Hepatocyte (in vitro differentiated cells): Measurements from ENCODE around the gene DVL1. TPM values are rescaled to one million over a fixed set of nuclear protein-coding genes. Genes with fewer than 3 reads are reported as not detected.

Source experiments
- DNase-seq: peaks from one replicate; pipeline ENCODE4 v3.0.0-alpha.2; 2016; ENCODE audit warnings: low spot score
- H2AFZ ChIP-seq: fragments of 200-600 bp; sonication (generic); 2 replicates; pipeline ENCODE4 v1.6.0; 2016; ENCODE audit warnings: antibody characterized with exemption, mild to moderate bottlenecking
- H3K27ac ChIP-seq: fragments of 200-600 bp; sonication (generic); 2 replicates; pipeline ENCODE4 v1.5.1; 2016; ENCODE audit warnings: mild to moderate bottlenecking
- H3K27me3 ChIP-seq: fragments of 200-600 bp; sonication (generic); 2 replicates; pipeline ENCODE4 v1.6.1; 2016
- H3K36me3 ChIP-seq: fragments of 200-600 bp; sonication (generic); replicated peaks from 2 replicates; pipeline ENCODE4 v1.5.1; 2016; ENCODE audit warnings: low read depth; ENCODE audit not compliant: insufficient read depth
- H3K4me1 ChIP-seq: fragments of 200-600 bp; sonication (generic); 2 replicates; pipeline ENCODE4 v1.5.1; 2016; ENCODE audit warnings: mild to moderate bottlenecking, moderate library complexity; ENCODE audit not compliant: insufficient read depth
- H3K4me2 ChIP-seq: fragments of 200-600 bp; sonication (generic); 2 replicates; pipeline ENCODE4 v1.6.0; 2016
- H3K4me3 ChIP-seq: fragments of 200-600 bp; sonication (generic); 2 replicates; pipeline ENCODE4 v1.5.1; 2016; ENCODE audit warnings: mild to moderate bottlenecking
- H3K79me2 ChIP-seq: fragments of 200-600 bp; sonication (generic); 2 replicates; pipeline ENCODE4 v1.6.0; 2017; ENCODE audit warnings: mild to moderate bottlenecking
- H3K9me2 ChIP-seq: fragments of 200-600 bp; sonication (generic); replicated peaks from 2 replicates; pipeline ENCODE4 v1.6.0; 2017; ENCODE audit warnings: mild to moderate bottlenecking; ENCODE audit not compliant: insufficient read depth
- H3K9me3 ChIP-seq: fragments of 200-600 bp; sonication (generic); 2 replicates; pipeline ENCODE4 v1.5.1; 2016; ENCODE audit warnings: low read depth, mild to moderate bottlenecking
- H4K20me1 ChIP-seq: fragments of 200-600 bp; sonication (generic); 2 replicates; pipeline ENCODE4 v1.6.0; 2016; ENCODE audit warnings: mild to moderate bottlenecking; ENCODE audit not compliant: insufficient read depth, poor library complexity, severe bottlenecking
- EZH2 ChIP-seq: fragments of 200-600 bp; sonication (generic); IDR thresholded peaks from 2 replicates; pipeline ENCODE4 v1.6.1; 2016; ENCODE audit warnings: antibody characterized with exemption, mild to moderate bottlenecking, borderline replicate concordance
- EZH2phosphoT487 ChIP-seq: fragments of 200-600 bp; sonication (generic); IDR thresholded peaks from one replicate; pipeline ENCODE4 v1.6.1; 2018; ENCODE audit warnings: antibody characterized with exemption, mild to moderate bottlenecking, low read depth, moderate library complexity; ENCODE audit not compliant: unreplicated experiment, severe bottlenecking
- WGBS: methylation state at CpG from one replicate; pipeline ENCODE4 v1.1.6; 2016; ENCODE audit warnings: low lambda C conversion rate; ENCODE audit errors: missing lambda C conversion rate; 5-methylcytosine and 5-hydroxymethylcytosine counted together
- microRNA-seq: library from miRNA; unstranded; fragments of <30 nt; microRNA quantifications from one replicate; pipeline ENCODE4, GENCODE V29; 2017
- polyA plus RNA-seq: library from polyadenylated mRNA; unstranded; fragments of >200 nt; fragmentation: Nextera tagmentation; extraction: Ambion mirVana; gene quantifications from 2 replicates; pipeline ENCODE4 v1.2.1, GENCODE V29; 2016
- small RNA-seq: library from RNA; depleted of rRNA; stranded (forward); fragments of <200 nt; gene quantifications from one replicate; pipeline ENCODE3, GENCODE V24; 2014
- total RNA-seq: library from RNA; depleted of rRNA; stranded (reverse); fragments of >200 nt; gene quantifications from 2 replicates; pipeline ENCODE4 v1.2.3, GENCODE V29; 2014
- TF ChIP-seq, protein P1 (sequence below): fragments of 200-600 bp; sonication (generic); IDR thresholded peaks from 2 replicates; pipeline ENCODE4 v1.5.1; 2016; ENCODE audit warnings: antibody characterized with exemption, mild to moderate bottlenecking; ENCODE audit not compliant: poor library complexity

The DVL1 gene
- total and polyA plus RNA-seq, 2 experiments from 2014 or later = 49.1 to 61.6 TPM

DNA sequence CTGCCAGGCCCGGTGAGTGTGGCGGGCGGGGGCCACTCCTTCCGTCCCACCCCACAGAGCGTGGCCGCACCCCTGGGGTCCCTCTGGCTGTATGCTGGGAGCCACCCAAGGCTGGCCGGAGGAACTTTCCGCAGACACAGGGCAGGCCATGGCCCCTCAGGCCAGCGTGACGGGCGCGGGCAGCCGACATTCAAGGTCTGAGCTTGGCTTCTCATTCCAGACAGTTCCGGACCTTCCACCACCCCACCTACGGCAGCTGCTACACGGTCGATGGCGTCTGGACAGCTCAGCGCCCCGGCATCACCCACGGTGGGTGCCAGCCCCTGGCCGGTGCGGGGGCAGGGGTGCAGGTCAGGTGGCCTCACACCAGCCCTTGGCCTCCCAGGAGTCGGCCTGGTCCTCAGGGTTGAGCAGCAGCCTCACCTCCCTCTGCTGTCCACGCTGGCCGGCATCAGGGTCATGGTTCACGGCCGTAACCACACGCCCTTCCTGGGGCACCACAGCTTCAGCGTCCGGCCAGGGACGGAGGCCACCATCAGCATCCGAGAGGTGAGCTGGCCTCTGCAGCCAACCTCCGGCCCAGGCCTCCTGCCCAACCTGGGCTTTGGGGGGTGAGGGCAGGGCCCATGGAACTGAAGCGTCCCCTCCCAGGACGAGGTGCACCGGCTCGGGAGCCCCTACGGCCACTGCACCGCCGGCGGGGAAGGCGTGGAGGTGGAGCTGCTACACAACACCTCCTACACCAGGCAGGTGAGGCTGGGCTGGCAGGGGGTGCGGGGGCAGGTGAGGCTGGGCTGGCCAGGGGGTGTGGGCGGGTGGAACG is 61.7 kb downstream of the DVL1 start:
- no peak overlapping the region for H3K4me2 ChIP-seq
- WGBS = 93% methylated on average over 42 of the region's 46 CpGs

DNA sequence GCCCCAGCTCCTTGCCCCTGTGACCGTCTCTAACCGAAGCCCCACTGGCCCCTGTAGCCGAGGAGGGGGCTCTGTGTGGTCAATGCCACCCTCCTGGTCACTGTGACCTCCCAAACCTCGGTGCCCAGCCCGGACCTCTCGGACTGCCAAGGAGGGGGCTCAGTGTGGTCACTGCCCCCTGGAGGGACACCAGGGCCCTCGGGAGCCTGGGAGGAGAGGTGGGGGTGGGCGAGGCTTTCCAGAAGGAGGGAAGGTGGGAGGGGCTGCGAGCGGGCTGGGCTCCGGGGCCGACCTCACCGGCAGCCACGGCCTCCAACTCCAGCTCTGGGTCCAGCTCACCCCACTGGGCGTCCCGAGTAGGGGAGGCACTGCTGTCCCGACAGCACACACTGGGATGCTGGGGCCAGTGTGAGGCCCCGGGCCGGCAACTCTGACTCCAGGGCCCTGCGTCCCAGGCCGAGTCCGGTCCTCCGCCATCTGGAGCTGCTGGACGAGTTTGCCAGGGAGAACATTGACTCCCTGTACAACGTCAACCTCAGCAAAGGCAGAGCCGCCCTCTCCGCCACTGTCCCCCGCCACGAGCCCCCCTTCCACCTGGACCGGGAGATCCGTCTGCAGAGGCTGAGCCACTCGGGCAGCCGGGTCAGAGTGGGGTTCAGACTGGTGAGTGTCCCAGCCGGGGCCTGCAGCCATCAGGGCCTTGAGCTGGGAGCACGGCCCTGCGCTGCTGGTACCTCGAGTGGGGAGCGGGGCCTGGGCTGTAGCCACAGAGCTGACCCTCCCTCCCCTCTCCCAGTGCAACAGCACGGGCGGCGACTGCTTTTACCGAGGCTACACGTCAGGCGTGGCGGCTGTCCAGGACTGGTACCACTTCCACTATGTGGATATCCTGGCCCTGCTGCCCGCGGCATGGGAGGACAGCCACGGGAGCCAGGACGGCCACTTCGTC is 62.6 kb downstream of the DVL1 start:
- Histone ChIP-seq H3K4me1 (no peaks in the 10 kb centered on the region), H3K79me2 (no peaks in the 10 kb centered on the region), H3K27me3 (no peaks in the 10 kb centered on the region), H2AFZ (no peak overlapping the region), H3K9me2 (no peaks in the 10 kb centered on the region), H4K20me1 (no peaks in the 10 kb centered on the region), H3K4me2 (no peak overlapping the region), H3K9me3 (no peaks in the 10 kb centered on the region), H3K36me3 (no peaks in the 10 kb centered on the region), H3K4me3 (no peak overlapping the region), H3K27ac (no peak overlapping the region)
- DNase-seq = no peak
- 84% methylated on average over 39 of the region's 50 CpGs for WGBS
- TF ChIP-seq, protein P1, sequence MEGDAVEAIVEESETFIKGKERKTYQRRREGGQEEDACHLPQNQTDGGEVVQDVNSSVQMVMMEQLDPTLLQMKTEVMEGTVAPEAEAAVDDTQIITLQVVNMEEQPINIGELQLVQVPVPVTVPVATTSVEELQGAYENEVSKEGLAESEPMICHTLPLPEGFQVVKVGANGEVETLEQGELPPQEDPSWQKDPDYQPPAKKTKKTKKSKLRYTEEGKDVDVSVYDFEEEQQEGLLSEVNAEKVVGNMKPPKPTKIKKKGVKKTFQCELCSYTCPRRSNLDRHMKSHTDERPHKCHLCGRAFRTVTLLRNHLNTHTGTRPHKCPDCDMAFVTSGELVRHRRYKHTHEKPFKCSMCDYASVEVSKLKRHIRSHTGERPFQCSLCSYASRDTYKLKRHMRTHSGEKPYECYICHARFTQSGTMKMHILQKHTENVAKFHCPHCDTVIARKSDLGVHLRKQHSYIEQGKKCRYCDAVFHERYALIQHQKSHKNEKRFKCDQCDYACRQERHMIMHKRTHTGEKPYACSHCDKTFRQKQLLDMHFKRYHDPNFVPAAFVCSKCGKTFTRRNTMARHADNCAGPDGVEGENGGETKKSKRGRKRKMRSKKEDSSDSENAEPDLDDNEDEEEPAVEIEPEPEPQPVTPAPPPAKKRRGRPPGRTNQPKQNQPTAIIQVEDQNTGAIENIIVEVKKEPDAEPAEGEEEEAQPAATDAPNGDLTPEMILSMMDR = no peak
- TF ChIP-seq EZH2phosphoT487 (no peak), EZH2 (no peak)

More for the DNA sequence above, 61.7 kb downstream of the DVL1 start:
- Histone ChIP-seq H3K9me2 (no peaks in the 10 kb centered on the region), H3K27ac (no peak overlapping the region), H2AFZ (no peak overlapping the region), H3K4me1 (no peaks in the 10 kb centered on the region), H3K4me3 (no peak overlapping the region), H3K27me3 (no peaks in the 10 kb centered on the region), H3K79me2 (no peaks in the 10 kb centered on the region), H3K36me3 (no peaks in the 10 kb centered on the region), H3K9me3 (no peaks in the 10 kb centered on the region), H4K20me1 (no peaks in the 10 kb centered on the region)
- DNase-seq = no peak
- TF ChIP-seq, protein P1 = no peak
- no peak for TF ChIP-seq EZH2phosphoT487
- TF ChIP-seq EZH2 = no peak

DNA sequence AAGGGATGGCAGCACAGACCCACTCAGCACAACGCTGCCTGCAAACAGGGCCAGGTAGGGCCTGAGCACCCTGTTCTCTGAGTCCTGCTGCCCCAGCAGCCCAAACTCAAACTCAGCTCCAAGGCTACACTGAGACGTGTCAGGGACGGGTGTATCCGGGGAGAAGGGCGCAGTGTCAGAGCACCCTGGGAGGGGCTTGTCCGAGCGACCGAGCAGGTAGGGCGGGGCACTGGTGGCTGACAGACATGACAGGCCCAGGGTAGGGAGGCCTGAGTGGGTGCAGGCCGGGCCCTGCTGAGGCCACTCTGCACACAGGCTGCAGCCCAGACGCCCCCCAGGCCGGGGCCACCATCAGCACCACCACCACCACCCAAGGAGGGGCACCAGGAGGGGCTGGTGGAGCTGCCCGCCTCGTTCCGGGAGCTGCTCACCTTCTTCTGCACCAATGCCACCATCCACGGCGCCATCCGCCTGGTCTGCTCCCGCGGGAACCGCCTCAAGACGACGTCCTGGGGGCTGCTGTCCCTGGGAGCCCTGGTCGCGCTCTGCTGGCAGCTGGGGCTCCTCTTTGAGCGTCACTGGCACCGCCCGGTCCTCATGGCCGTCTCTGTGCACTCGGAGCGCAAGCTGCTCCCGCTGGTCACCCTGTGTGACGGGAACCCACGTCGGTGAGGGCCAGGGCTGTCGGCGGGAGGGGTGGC is 63.5 kb downstream of the DVL1 start:
- WGBS = 88% methylated on average over 34 of the region's 37 CpGs
- no peaks in the 10 kb centered on the region for H3K4me1 ChIP-seq
- TF ChIP-seq EZH2phosphoT487 (no peak), EZH2 (no peak)
- TF ChIP-seq, protein P1 = no peak
- no peak for DNase-seq
- no peak overlapping the region for H3K4me2 ChIP-seq
- H3K9me3 ChIP-seq = no peaks in the 10 kb centered on the region
- H3K27ac ChIP-seq = no peak overlapping the region
- no peaks in the 10 kb centered on the region for H3K79me2 ChIP-seq
- no peak overlapping the region for H2AFZ ChIP-seq
- no peaks in the 10 kb centered on the region for H3K9me2 ChIP-seq
- no peaks in the 10 kb centered on the region for H4K20me1 ChIP-seq
- no peaks in the 10 kb centered on the region for H3K36me3 ChIP-seq
- H3K4me3 ChIP-seq = no peak overlapping the region
- H3K27me3 ChIP-seq = no peaks in the 10 kb centered on the region

Small RNA genes lying within 50 kb of the gene (microRNA-seq; reads per million reads assigned to microRNA genes)
- gene MIR6726 (6.3 reads per million, percentile 15 among the genes with 10 or more reads in this experiment), gene MIR6727 (4.0 reads per million), gene MIR6808 (2.2 reads per million)

Small RNA genes lying within 50 kb of the gene (small RNA-seq; reads per million reads assigned to genes)
- 0.22 reads per million for gene MIR6726

Other genes with a start within 250 kb of the DVL1 start
- 7.1 and 9.2 TPM in 2 replicates for gene C1orf159, start 233.3 kb downstream of the DVL1 start, total RNA-seq
- gene C1orf159, start 233.3 kb downstream of the DVL1 start, polyA plus RNA-seq = 21.7 and 25.1 TPM in 2 replicates
- gene TTLL10, start 175.5 kb downstream of the DVL1 start, total RNA-seq = not detected in 2 replicates
- gene TTLL10, start 175.5 kb downstream of the DVL1 start, polyA plus RNA-seq = 0.38 and 0.69 TPM in 2 replicates
- not detected in 2 replicates for gene TNFRSF18, start 142.8 kb downstream of the DVL1 start, total RNA-seq
- gene TNFRSF18, start 142.8 kb downstream of the DVL1 start, polyA plus RNA-seq = 0.86 and 1.3 TPM in 2 replicates
- gene TNFRSF4, start 135.3 kb downstream of the DVL1 start, total RNA-seq = 0.28 TPM in 1 of 2 replicates, not detected in the other
- gene TNFRSF4, start 135.3 kb downstream of the DVL1 start, polyA plus RNA-seq = 0.34 TPM in 1 of 2 replicates, not detected in the other
- gene SDF4, start 117.4 kb downstream of the DVL1 start, total RNA-seq = 110 and 156 TPM in 2 replicates
- gene SDF4, start 117.4 kb downstream of the DVL1 start, polyA plus RNA-seq = 296 and 311 TPM in 2 replicates
- 28.8 and 28.9 TPM in 2 replicates for gene B3GALT6, start 117.2 kb downstream of the DVL1 start, total RNA-seq
- gene B3GALT6, start 117.2 kb downstream of the DVL1 start, polyA plus RNA-seq = 36.3 and 36.9 TPM in 2 replicates
- gene C1QTNF12, start 102.7 kb downstream of the DVL1 start, total RNA-seq = 3.8 and 4.1 TPM in 2 replicates
- gene C1QTNF12, start 102.7 kb downstream of the DVL1 start, polyA plus RNA-seq = 5.2 and 6.6 TPM in 2 replicates
- 31.3 and 31.7 TPM in 2 replicates for gene UBE2J2, start 75.6 kb downstream of the DVL1 start, total RNA-seq
- gene UBE2J2, start 75.6 kb downstream of the DVL1 start, polyA plus RNA-seq = 66.7 and 81.0 TPM in 2 replicates
- gene SCNN1D, start 69.0 kb downstream of the DVL1 start, total RNA-seq = 1.0 and 1.8 TPM in 2 replicates
- gene SCNN1D, start 69.0 kb downstream of the DVL1 start, polyA plus RNA-seq = 3.5 and 3.9 TPM in 2 replicates
- 50.9 and 56.0 TPM in 2 replicates for gene ACAP3, start 41.5 kb downstream of the DVL1 start, total RNA-seq
- 87.1 and 108 TPM in 2 replicates for gene ACAP3, start 41.5 kb downstream of the DVL1 start, polyA plus RNA-seq
- gene PUSL1, start 40.8 kb downstream of the DVL1 start, total RNA-seq = 27.7 and 36.2 TPM in 2 replicates
- gene PUSL1, start 40.8 kb downstream of the DVL1 start, polyA plus RNA-seq = 27.4 and 37.2 TPM in 2 replicates
- 72.1 and 80.6 TPM in 2 replicates for gene INTS11, start 24.8 kb downstream of the DVL1 start, total RNA-seq
- gene INTS11, start 24.8 kb downstream of the DVL1 start, polyA plus RNA-seq = 73.7 and 80.4 TPM in 2 replicates
- 12.8 and 22.9 TPM in 2 replicates for gene CPTP, start 24.6 kb downstream of the DVL1 start, total RNA-seq
- gene CPTP, start 24.6 kb downstream of the DVL1 start, polyA plus RNA-seq = 43.2 and 45.6 TPM in 2 replicates
- gene TAS1R3, start 18.1 kb downstream of the DVL1 start, total RNA-seq = 0.17 TPM in 1 of 2 replicates, not detected in the other
- 0.42 and 1.0 TPM in 2 replicates for gene TAS1R3, start 18.1 kb downstream of the DVL1 start, polyA plus RNA-seq
- gene MXRA8, start 9.1 kb upstream of the DVL1 start, total RNA-seq = 138 and 155 TPM in 2 replicates
- 242 and 261 TPM in 2 replicates for gene MXRA8, start 9.1 kb upstream of the DVL1 start, polyA plus RNA-seq
- gene AURKAIP1, start 25.8 kb upstream of the DVL1 start, total RNA-seq = 92.9 and 105 TPM in 2 replicates
- gene AURKAIP1, start 25.8 kb upstream of the DVL1 start, polyA plus RNA-seq = 238 and 246 TPM in 2 replicates
- 151 and 166 TPM in 2 replicates for gene CCNL2, start 49.9 kb upstream of the DVL1 start, total RNA-seq
- gene CCNL2, start 49.9 kb upstream of the DVL1 start, polyA plus RNA-seq = 284 and 364 TPM in 2 replicates
- 107 and 115 TPM in 2 replicates for gene MRPL20, start 57.9 kb upstream of the DVL1 start, total RNA-seq
- 176 and 193 TPM in 2 replicates for gene MRPL20, start 57.9 kb upstream of the DVL1 start, polyA plus RNA-seq
- 2.1 and 6.5 TPM in 2 replicates for gene ANKRD65, start 71.9 kb upstream of the DVL1 start, total RNA-seq
- 5.5 and 7.3 TPM in 2 replicates for gene ANKRD65, start 71.9 kb upstream of the DVL1 start, polyA plus RNA-seq
- gene VWA1, start 86.3 kb upstream of the DVL1 start, total RNA-seq = 37.7 and 38.1 TPM in 2 replicates
- 114 and 131 TPM in 2 replicates for gene VWA1, start 86.3 kb upstream of the DVL1 start, polyA plus RNA-seq
- 0.10 TPM in 1 of 2 replicates, not detected in the other for gene ATAD3C, start 100.3 kb upstream of the DVL1 start, total RNA-seq
- gene ATAD3C, start 100.3 kb upstream of the DVL1 start, polyA plus RNA-seq = 0.99 and 1.2 TPM in 2 replicates
- gene ATAD3B, start 122.3 kb upstream of the DVL1 start, total RNA-seq = 11.4 and 13.4 TPM in 2 replicates
- 33.2 and 40.5 TPM in 2 replicates for gene ATAD3B, start 122.3 kb upstream of the DVL1 start, polyA plus RNA-seq
- gene ATAD3A, start 162.7 kb upstream of the DVL1 start, total RNA-seq = 15.5 and 16.7 TPM in 2 replicates
- gene ATAD3A, start 162.7 kb upstream of the DVL1 start, polyA plus RNA-seq = 46.7 and 49.4 TPM in 2 replicates
- 4.3 and 6.2 TPM in 2 replicates for gene TMEM240, start 191.2 kb upstream of the DVL1 start, total RNA-seq
- 2.1 and 2.6 TPM in 2 replicates for gene TMEM240, start 191.2 kb upstream of the DVL1 start, polyA plus RNA-seq
- 75.7 and 85.0 TPM in 2 replicates for gene SSU72, start 225.4 kb upstream of the DVL1 start, total RNA-seq
- gene SSU72, start 225.4 kb upstream of the DVL1 start, polyA plus RNA-seq = 192 and 203 TPM in 2 replicates